ENCODE results near the gene GABRG2. TPM values are rescaled to one million over a fixed set of nuclear protein-coding genes. Genes with fewer than 3 reads are reported as not detected.

The GABRG2 gene
- total RNA-seq, 4 donors from 2014 or later: not detected

DNA sequence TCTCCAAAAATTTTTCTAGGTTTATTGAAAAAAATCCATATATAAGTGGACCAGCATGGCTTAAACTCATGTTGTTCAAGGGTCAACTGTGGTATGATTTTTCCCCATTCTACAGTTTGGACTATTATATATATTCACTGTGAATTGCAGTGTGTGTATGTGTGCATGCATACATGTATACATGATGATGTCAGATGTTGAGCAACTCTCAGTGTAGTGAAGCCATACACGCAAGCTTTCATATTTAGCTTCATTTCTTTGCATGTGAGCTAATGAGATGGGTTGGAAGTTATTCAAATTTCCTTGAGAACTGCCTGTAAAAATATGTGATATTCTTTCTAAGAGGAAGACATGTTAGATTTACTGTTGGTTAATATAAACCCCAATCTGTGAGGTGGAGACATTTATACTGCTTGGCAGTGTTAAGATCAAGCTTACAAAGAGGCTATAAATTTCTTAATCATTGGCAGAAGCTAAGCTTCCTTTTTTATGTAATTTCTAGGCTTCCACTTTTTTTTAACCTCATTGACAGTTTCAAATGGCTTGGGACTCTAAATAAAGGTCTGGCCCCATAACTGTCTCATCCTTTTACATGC is 134.8 kb downstream of the GABRG2 start:
- WGBS, 2 donors: 88 to 91% methylated on average over 1 of the region's 1 CpG
- Histone ChIP-seq H3K27ac (no peak overlapping the region), H3K4me3 (replicated peaks in 1 of 3) (no peak overlapping the region), H3K4me1 (no peaks in the 10 kb centered on the region), H3K27me3 (no peaks in the 10 kb centered on the region), H3K36me3 (no peaks in the 10 kb centered on the region), H3K9me3 (no peaks in the 10 kb centered on the region)
- DNase-seq: no peak
- intact Hi-C loops (cut with DNase I): no loop called here
- no peak for TF ChIP-seq POLR2A (IDR thresholded peaks at IDR 0.05)
- TF ChIP-seq CTCF (IDR thresholded peaks at IDR 0.05): no peak

Other genes starting within 250 kb of the GABRG2 start
- gene GABRA1, start 219.7 kb upstream of the GABRG2 start, total RNA-seq: not detected